K562 (cell line): ENCODE data around the gene DOCK4.

Source experiments
- CREM ChIP-seq: IDR thresholded peaks from 2 replicates; pipeline ENCODE4 v1.6.1; 2014; ENCODE audit warnings: antibody characterized with exemption, low read depth
- MCM2 ChIP-seq: fragments of 450-650 bp; IDR thresholded peaks from 2 replicates; pipeline ENCODE4 v1.6.1; 2017; ENCODE audit warnings: low read depth, mild to moderate bottlenecking
- MXI1 ChIP-seq: IDR thresholded peaks from 2 replicates; pipeline ENCODE4 v1.6.1; 2011; ENCODE audit warnings: low read depth, mild to moderate bottlenecking, improper control_type of control experiment, low read length
- RBM25 ChIP-seq: fragments of 200-400 bp; formaldehyde crosslinking; IDR thresholded peaks from 2 replicates; pipeline ENCODE4 v1.6.1; 2018; ENCODE audit warnings: low read length, low read depth, moderate library complexity; ENCODE audit not compliant: severe bottlenecking
- RNF2 ChIP-seq: sonication (generic); IDR thresholded peaks from 2 replicates; pipeline ENCODE4 v1.6.1; 2016
- RUNX1 ChIP-seq: sonication (generic); IDR thresholded peaks from 2 replicates; pipeline ENCODE4 v1.6.1; 2016; ENCODE audit warnings: antibody characterized with exemption, low read depth
- SIN3A ChIP-seq, 2 experiments: fragments of 150-350 bp in 1 of 2; IDR thresholded peaks; 2 replicates each; pipeline ENCODE4 v1.6.1; 2011 to 2016; ENCODE audit warnings: borderline replicate concordance in 2 of 2, low read depth in 2 of 2, low read length in 2 of 2, mild to moderate bottlenecking in 2 of 2, moderate library complexity in 2 of 2; ENCODE audit not compliant: control insufficient read depth in 1 of 2
- TF ChIP-seq, protein P1 (sequence below), 3 experiments: IDR thresholded peaks in 2 of 3; conservative IDR thresholded peaks in 1 of 3; 2 replicates each; pipeline ENCODE4 v1.5.1; 2011 to 2012; ENCODE audit warnings: low read length in 3 of 3, mild to moderate bottlenecking in 3 of 3, control low read depth in 2 of 3, improper control_type of control experiment in 1 of 3, inconsistent platforms in 1 of 3, low read depth in 1 of 3, mixed read lengths in 1 of 3, moderate library complexity in 1 of 3; ENCODE audit not compliant: insufficient read depth in 2 of 3
- TF ChIP-seq, protein P2 (sequence below): sonication (generic); formaldehyde crosslinking; IDR thresholded peaks from 2 replicates; pipeline ENCODE4 v1.8.1; 2022; ENCODE audit warnings: missing genetic modification reagents

DNA sequence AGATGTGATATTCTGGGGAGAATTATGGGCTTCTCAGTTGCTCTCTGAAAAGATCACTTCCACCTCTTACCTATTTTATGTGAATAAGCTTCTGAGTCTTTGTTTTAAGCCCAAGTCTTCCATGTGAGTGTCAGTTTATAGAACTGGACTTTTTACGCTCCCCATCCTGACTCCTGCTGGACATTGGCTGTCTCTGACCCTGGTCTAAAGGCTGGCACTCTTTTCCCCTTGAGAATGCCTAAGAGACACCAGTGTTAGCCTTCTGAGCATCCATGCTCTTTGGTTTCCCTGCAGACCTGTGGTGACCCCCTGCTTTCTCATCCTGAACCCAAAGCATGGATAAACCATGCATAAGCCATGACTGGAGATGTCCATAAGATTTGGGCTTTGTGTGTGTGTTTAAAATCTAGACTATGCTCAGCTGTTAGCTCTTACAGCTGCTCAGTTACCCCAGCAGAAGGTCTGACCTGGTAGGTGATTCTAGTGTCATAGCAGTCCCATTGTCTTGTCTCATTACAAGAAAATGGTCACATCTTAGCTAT, 495.3 kb downstream of the DOCK4 start:
- TF ChIP-seq, protein P1, sequence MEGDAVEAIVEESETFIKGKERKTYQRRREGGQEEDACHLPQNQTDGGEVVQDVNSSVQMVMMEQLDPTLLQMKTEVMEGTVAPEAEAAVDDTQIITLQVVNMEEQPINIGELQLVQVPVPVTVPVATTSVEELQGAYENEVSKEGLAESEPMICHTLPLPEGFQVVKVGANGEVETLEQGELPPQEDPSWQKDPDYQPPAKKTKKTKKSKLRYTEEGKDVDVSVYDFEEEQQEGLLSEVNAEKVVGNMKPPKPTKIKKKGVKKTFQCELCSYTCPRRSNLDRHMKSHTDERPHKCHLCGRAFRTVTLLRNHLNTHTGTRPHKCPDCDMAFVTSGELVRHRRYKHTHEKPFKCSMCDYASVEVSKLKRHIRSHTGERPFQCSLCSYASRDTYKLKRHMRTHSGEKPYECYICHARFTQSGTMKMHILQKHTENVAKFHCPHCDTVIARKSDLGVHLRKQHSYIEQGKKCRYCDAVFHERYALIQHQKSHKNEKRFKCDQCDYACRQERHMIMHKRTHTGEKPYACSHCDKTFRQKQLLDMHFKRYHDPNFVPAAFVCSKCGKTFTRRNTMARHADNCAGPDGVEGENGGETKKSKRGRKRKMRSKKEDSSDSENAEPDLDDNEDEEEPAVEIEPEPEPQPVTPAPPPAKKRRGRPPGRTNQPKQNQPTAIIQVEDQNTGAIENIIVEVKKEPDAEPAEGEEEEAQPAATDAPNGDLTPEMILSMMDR (IDR thresholded peaks at IDR 0.05 in 2 of 3, conservative IDR thresholded peaks at IDR 0.05 in 1 of 3; ENCODE audit: insufficient read depth in 2 of 3, low read depth in 1 of 3, low read length in 3 of 3), result no peak
- TF ChIP-seq, protein P2, sequence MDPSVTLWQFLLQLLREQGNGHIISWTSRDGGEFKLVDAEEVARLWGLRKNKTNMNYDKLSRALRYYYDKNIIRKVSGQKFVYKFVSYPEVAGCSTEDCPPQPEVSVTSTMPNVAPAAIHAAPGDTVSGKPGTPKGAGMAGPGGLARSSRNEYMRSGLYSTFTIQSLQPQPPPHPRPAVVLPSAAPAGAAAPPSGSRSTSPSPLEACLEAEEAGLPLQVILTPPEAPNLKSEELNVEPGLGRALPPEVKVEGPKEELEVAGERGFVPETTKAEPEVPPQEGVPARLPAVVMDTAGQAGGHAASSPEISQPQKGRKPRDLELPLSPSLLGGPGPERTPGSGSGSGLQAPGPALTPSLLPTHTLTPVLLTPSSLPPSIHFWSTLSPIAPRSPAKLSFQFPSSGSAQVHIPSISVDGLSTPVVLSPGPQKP (CRISPR knock-in tag), result no peak
- no peak for TF ChIP-seq RUNX1
- TF ChIP-seq MCM2, result no peak
- TF ChIP-seq MXI1, result no peak
- TF ChIP-seq CREM, result no peak
- TF ChIP-seq RBM25, result no peak
- TF ChIP-seq RNF2, result no peak
- TF ChIP-seq SIN3A (IDR thresholded peaks at IDR 0.05; ENCODE audit: borderline replicate concordance in 2 of 2, control insufficient read depth in 1 of 2, low read depth in 2 of 2, low read length in 2 of 2), result no peak
